Stimulated activated CD8-positive, alpha-beta memory T cell treated with anti-CD3 and anti-CD28 coated beads, Interleukin-15, amount 100 ng/mL, for 4 hours (primary cell): Measurements from ENCODE around the gene ZNF502.

Experiments
- DNase-seq, 2 donors: peaks; one replicate each; pipeline ENCODE4 v3.0.0-alpha.2; 2020; ENCODE audit warnings: low read depth in 2 of 2

ZNF502 gene

GRCh38 chr3:44771424-44772098 lies 59.1 kb downstream of the ZNF502 start:
- DNase-seq: no peak

- DNase-seq: no peak
Measured at GRCh38 chr3:44772099-44772442, 59.6 kb downstream of the ZNF502 start.
